KMS-11 (cell line): ENCODE data around the gene DUSP3.

ENCODE experiments used
- H2AFZ ChIP-seq: fragments of 200-600 bp; sonication (generic); 2 replicates; pipeline ENCODE4 v1.6.1; 2016; ENCODE audit warnings: antibody characterized with exemption, mixed run types, low read depth
- H3K27ac ChIP-seq: fragments of 200-600 bp; sonication (generic); 2 replicates; pipeline ENCODE4 v1.6.1; 2016; ENCODE audit warnings: mild to moderate bottlenecking, mixed run types
- H3K27me3 ChIP-seq: fragments of 200-600 bp; sonication (generic); 2 replicates; pipeline ENCODE4 v1.6.1; 2017; ENCODE audit warnings: mild to moderate bottlenecking, low read depth, mixed run types, moderate library complexity; ENCODE audit not compliant: insufficient read depth
- H3K36me3 ChIP-seq: fragments of 200-600 bp; sonication (generic); 2 replicates; pipeline ENCODE4 v1.6.1; 2017; ENCODE audit warnings: mild to moderate bottlenecking, mixed run types; ENCODE audit not compliant: insufficient read depth
- H3K4me1 ChIP-seq: fragments of 200-600 bp; sonication (generic); 2 replicates; pipeline ENCODE4 v1.6.1; 2016; ENCODE audit warnings: mild to moderate bottlenecking, low read depth, mixed run types; ENCODE audit not compliant: poor library complexity, severe bottlenecking
- H3K4me2 ChIP-seq: fragments of 200-600 bp; sonication (generic); 2 replicates; pipeline ENCODE4 v1.7.0; 2016; ENCODE audit warnings: mild to moderate bottlenecking, mixed run types
- H3K4me3 ChIP-seq: fragments of 200-600 bp; sonication (generic); IDR thresholded peaks from 2 replicates; pipeline ENCODE4 v1.6.1; 2017; ENCODE audit warnings: low read depth, low read length, mixed read lengths; ENCODE audit not compliant: insufficient read depth
- H3K79me2 ChIP-seq: fragments of 200-600 bp; sonication (generic); 2 replicates; pipeline ENCODE4 v1.6.1; 2016; ENCODE audit warnings: low read depth, mixed run types; ENCODE audit not compliant: insufficient read depth
- H3K9ac ChIP-seq: fragments of 200-600 bp; sonication (generic); 2 replicates; pipeline ENCODE4 v1.6.1; 2016; ENCODE audit warnings: mild to moderate bottlenecking, mixed run types
- H4K20me1 ChIP-seq: fragments of 200-600 bp; sonication (generic); 2 replicates; pipeline ENCODE4 v1.6.1; 2016; ENCODE audit warnings: mild to moderate bottlenecking, mixed run types; ENCODE audit not compliant: insufficient read depth
- CTCF ChIP-seq: fragments of 200-600 bp; sonication (generic); conservative IDR thresholded peaks from 2 replicates; pipeline ENCODE4 v1.6.1; 2017; ENCODE audit warnings: low read depth, mild to moderate bottlenecking, antibody characterized with exemption, low read length, moderate library complexity, mixed read lengths

The DUSP3 gene

GRCh38 chr17:43823350-43824084, 44.7 kb upstream of the DUSP3 start:
- no peak overlapping the region for H2AFZ ChIP-seq
- no peak overlapping the region for H3K4me3 ChIP-seq
- no peak overlapping the region for H3K4me2 ChIP-seq
- no peak for TF ChIP-seq CTCF
- no peak overlapping the region for H3K27ac ChIP-seq
- no peak overlapping the region for H3K9ac ChIP-seq
- H3K27me3 ChIP-seq: no peaks in the 10 kb centered on the region
- H4K20me1 ChIP-seq: no peaks in the 10 kb centered on the region
- H3K4me1 ChIP-seq: no peaks in the 10 kb centered on the region
- H3K36me3 ChIP-seq: no peaks in the 10 kb centered on the region
- no peaks in the 10 kb centered on the region for H3K79me2 ChIP-seq

- H3K27ac ChIP-seq: no peak overlapping the region
- no peaks in the 10 kb centered on the region for H3K27me3 ChIP-seq
- no peaks in the 10 kb centered on the region for H3K36me3 ChIP-seq
- no peak overlapping the region for H3K9ac ChIP-seq
- no peaks in the 10 kb centered on the region for H4K20me1 ChIP-seq
- no peak overlapping the region for H3K4me2 ChIP-seq
- H2AFZ ChIP-seq: no peak overlapping the region
- no peak for TF ChIP-seq CTCF
- H3K79me2 ChIP-seq: no peaks in the 10 kb centered on the region
- H3K4me3 ChIP-seq: no peak overlapping the region
- no peaks in the 10 kb centered on the region for H3K4me1 ChIP-seq
Measured at GRCh38 chr17:43822570-43823190, 43.9 kb upstream of the DUSP3 start.

- no peak overlapping the region for H3K9ac ChIP-seq
- H4K20me1 ChIP-seq: no peaks in the 10 kb centered on the region
- H3K4me1 ChIP-seq: no peaks in the 10 kb centered on the region
- H3K27ac ChIP-seq: no peak overlapping the region
- no peaks in the 10 kb centered on the region for H3K27me3 ChIP-seq
- no peaks in the 10 kb centered on the region for H3K79me2 ChIP-seq
- H3K4me2 ChIP-seq: no peak overlapping the region
- no peak overlapping the region for H2AFZ ChIP-seq
- no peak overlapping the region for H3K4me3 ChIP-seq
- no peak for TF ChIP-seq CTCF
- H3K36me3 ChIP-seq: no peaks in the 10 kb centered on the region
Measured at GRCh38 chr17:43820759-43821158, 42.0 kb upstream of the DUSP3 start.

DNA sequence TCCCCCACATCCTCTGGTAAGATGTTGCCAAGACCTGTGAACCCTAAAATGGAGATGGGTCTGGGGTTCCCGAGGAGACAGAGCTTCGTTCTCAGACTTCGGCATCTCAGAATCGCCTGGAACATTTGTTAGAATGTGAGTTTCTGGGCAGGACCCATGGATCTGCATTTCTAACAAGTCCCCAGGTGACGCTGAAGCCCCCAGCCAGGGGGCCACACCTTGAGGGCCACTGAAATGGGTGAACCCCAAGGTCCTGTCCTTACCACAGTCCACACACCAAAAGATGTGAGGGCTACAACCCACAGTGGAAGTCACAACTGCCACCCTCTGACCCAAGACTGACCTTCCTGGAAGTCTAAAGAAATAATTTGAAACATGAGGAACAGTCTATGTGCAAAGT, 40.2 kb upstream of the DUSP3 start:
- Histone ChIP-seq H3K9ac (no peak overlapping the region), H3K4me2 (no peak overlapping the region), H2AFZ (no peak overlapping the region), H3K4me1 (no peaks in the 10 kb centered on the region), H3K27ac (no peak overlapping the region), H4K20me1 (no peaks in the 10 kb centered on the region), H3K4me3 (no peak overlapping the region), H3K27me3 (no peaks in the 10 kb centered on the region), H3K79me2 (no peaks in the 10 kb centered on the region), H3K36me3 (no peaks in the 10 kb centered on the region)
- no peak for TF ChIP-seq CTCF
